Measurements from ENCODE around the gene ATAT1. TPM values are rescaled to one million over a fixed set of nuclear protein-coding genes. Genes with fewer than 3 reads are reported as not detected.
A peak's percentile ranks its signal among the peaks of the same experiment; 100 is the strongest.

Gene ATAT1
- total RNA-seq, 6 experiments from 2014 or later, result 5.2 to 9.3 (median 5.9) TPM

DNA sequence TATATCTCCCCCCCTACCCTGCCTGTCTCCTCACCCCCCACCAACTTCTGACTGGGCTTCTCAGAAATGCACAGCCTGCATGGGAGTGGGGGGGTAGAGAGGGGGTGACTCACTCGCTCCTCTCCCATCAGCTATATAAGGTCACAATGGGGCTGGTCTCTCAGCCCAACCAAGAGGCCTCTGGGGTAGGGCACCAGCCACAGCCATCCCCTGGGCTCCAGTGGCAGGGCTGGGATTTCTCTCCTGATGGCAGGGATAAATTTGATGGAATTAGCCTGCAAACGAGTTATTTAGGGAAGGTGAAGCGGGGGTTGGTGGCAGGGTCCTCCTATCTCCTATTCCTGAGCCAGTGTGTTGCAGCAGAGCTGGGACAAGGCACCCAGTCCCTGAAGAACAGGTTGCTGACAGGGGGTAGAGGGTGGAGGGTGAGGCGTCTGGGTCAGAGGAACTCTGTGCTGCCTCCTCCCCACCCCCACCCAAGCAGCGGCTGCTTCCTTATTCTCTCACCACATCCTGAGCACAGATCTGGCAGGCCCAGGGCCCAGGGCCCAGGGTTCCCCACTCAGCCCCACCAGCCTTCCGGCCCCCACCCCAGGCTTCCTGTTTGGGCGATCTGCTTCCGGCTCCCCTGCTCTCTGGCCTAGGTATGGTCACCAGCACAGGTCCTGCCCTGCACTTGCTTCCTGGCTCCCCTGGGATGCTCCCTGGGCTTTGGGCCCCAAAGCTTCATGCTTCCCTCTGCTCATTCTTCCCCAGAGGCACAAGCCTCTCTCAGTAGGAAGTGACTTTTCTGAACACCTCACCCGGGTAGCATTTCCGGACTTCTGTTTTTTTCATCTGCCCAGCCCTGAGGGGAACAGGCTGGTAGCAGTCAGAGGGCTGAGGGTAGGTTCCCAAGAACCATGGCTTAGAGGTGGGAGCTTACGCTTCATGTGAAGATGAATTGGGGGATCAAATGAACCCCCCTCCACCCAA, 55.8 kb downstream of the ATAT1 start:
- TF ChIP-seq, protein P1, sequence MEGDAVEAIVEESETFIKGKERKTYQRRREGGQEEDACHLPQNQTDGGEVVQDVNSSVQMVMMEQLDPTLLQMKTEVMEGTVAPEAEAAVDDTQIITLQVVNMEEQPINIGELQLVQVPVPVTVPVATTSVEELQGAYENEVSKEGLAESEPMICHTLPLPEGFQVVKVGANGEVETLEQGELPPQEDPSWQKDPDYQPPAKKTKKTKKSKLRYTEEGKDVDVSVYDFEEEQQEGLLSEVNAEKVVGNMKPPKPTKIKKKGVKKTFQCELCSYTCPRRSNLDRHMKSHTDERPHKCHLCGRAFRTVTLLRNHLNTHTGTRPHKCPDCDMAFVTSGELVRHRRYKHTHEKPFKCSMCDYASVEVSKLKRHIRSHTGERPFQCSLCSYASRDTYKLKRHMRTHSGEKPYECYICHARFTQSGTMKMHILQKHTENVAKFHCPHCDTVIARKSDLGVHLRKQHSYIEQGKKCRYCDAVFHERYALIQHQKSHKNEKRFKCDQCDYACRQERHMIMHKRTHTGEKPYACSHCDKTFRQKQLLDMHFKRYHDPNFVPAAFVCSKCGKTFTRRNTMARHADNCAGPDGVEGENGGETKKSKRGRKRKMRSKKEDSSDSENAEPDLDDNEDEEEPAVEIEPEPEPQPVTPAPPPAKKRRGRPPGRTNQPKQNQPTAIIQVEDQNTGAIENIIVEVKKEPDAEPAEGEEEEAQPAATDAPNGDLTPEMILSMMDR (IDR thresholded peaks at IDR 0.05), result no peak
- Mint-ChIP-seq H3K4me3 (peak overlapping the region; percentile 92), H3K27ac (peak overlapping the region; percentile 95), H3K4me1 (ENCODE audit: low read depth) (peaks cover 53% of the 10 kb centered on the region), H3K36me3 (ENCODE audit: low read depth) (peaks cover 69% of the 10 kb centered on the region), H3K27me3 (ENCODE audit: insufficient read depth) (no peaks in the 10 kb centered on the region; the same call in none of the 2 replicates), H3K9me3 (no peaks in the 10 kb centered on the region; the same call in 1 of the 2 replicates)
- DNase-seq, result peak; percentile 88

DNA sequence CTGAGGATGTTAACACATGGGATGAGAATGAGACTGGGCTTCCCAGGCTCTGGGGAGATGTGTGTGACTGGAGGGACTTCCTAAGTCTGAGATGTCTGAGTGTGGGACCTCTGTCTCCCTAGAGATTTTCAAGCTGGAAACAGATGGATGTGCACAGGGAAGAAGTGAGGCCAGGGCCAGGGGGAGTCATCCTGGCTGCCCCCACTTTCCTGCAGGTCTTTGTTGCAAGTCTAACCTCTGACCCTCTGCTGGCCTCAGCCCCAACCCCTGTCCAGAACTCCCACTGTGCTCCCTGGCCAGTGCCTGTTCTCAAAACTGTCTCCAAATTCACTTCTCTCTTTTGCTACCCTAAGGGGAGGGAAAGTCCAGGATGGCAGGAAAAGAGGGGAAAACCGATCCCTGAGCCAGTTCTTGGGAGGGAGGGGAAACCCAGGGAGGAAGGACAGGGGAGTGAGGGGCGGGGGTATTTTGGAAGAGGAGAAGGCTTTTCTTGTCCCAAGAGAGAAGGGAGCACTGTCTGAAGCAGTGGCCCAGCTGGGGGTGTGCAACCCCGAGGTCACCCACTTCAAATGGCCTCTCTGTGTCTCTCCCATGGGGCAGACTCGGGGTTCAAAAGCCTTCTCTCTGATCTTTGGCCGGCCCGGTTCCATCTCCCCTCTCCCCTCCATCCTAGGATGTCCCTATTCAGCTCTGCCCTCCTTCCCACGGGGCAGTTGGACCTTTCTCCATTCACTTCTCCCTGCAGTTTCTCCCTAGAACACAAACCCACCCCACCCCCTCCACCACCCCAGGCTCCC, 56.7 kb downstream of the ATAT1 start:
- Mint-ChIP-seq H3K4me3 (peak overlapping the region; percentile 92), H3K4me1 (ENCODE audit: low read depth) (peaks cover 61% of the 10 kb centered on the region), H3K9me3 (no peaks in the 10 kb centered on the region; the same call in 1 of the 2 replicates), H3K27ac (peak overlapping the region; percentile 95), H3K27me3 (ENCODE audit: insufficient read depth) (no peaks in the 10 kb centered on the region; the same call in none of the 2 replicates), H3K36me3 (ENCODE audit: low read depth) (peaks cover 74% of the 10 kb centered on the region)
- no peak for DNase-seq
- TF ChIP-seq, protein P1 (IDR thresholded peaks at IDR 0.05), result no peak

DNA sequence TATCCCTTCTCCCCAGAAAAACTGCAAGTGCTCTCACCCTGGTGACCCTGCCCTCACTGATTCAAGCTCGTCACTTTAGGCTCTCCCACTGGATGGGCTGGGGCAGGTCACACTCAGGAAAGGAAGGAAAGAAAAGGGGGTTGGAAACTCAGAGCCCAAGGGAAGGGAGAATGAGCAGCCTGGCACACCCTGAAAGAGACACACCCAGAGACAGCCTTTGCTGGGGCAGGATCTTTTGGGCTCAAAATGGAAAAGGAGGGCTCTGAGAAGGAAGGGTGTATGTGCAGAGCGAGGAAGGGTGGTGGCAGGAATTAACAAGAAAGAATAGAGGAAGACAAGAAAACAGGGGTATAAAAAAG, 57.3 kb downstream of the ATAT1 start:
- H3K27me3 Mint-ChIP-seq (ENCODE audit: insufficient read depth), result no peaks in the 10 kb centered on the region; the same call in none of the 2 replicates

DNA sequence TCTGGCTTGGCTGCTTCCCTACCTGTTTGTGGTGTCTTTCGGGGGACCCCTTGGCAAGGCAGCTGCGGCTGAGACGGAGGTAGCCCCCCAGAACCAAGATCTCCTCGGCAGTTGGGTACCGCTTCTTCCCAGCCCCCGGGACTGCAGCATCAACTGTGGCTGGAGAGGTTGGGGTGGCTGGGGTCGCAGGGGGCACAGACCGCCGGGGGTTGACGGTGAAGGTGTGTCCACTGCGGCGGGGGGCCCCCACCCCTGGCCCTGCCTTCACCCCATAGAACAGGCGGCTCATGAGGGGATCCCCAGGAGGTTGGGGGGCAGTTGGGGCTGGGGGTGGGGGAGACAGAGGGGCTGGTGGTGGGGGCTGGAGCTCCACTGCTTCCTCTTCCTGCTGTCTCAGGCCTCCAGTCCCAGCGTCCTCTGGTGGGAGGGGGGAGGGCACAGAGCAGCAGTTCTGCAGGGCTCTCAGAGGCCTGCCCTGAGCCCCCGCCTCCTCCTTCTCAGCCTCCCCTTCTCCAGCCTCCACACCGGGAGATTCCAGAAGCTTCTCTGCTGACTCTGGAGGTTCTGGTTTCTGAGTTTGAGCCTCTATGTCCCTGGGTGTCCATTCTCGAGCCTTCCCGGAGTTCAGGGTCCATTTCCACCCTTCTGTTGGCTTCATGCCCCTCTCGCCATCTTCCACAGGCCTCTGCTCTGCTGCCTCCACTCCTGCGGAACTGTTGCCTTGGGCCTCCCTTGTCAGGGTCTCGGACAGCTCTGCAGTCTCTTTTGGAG, 57.9 kb downstream of the ATAT1 start:
- Mint-ChIP-seq H3K9me3 (no peaks in the 10 kb centered on the region; the same call in 1 of the 2 replicates), H3K27me3 (ENCODE audit: insufficient read depth) (peaks cover 1% of the 10 kb centered on the region), H3K27ac (peak overlapping the region; percentile 95), H3K4me1 (ENCODE audit: low read depth) (peaks cover 65% of the 10 kb centered on the region), H3K4me3 (peak overlapping the region; percentile 92), H3K36me3 (ENCODE audit: low read depth) (peaks cover 69% of the 10 kb centered on the region)
- no peak for DNase-seq
- TF ChIP-seq, protein P1 (IDR thresholded peaks at IDR 0.05), result no peak

More for the DNA sequence above, 57.3 kb downstream of the ATAT1 start:
- H3K36me3 Mint-ChIP-seq (ENCODE audit: low read depth), result peaks cover 75% of the 10 kb centered on the region
- TF ChIP-seq, protein P1 (IDR thresholded peaks at IDR 0.05), result no peak
- H3K4me1 Mint-ChIP-seq (ENCODE audit: low read depth), result peaks cover 65% of the 10 kb centered on the region
- peak overlapping the region; percentile 92 for H3K4me3 Mint-ChIP-seq
- DNase-seq, result no peak
- H3K9me3 Mint-ChIP-seq, result no peaks in the 10 kb centered on the region; the same call in 1 of the 2 replicates
- H3K27ac Mint-ChIP-seq, result peak overlapping the region; percentile 95

Data from HFFc6 (cell line).